IMR-90 (cell line): ENCODE data around the gene ITIH6. TPM values are rescaled to one million over a fixed set of nuclear protein-coding genes. Genes with fewer than 3 reads are reported as not detected.

Experiments
- ATAC-seq: fragments of 200-7000 bp; cut with Tn5 transposase; 2 replicates; pipeline ENCODE4 v1.9.1; 2020; ENCODE audit warnings: low read depth, mild to moderate bottlenecking, moderate library complexity
- BruUV-seq: library from RNA; stranded (reverse); fragments of 400-500 nt; replicated peaks from 2 replicates; lab custom pipeline; 2021; lab: Mats Ljungman, UMichigan
- CTCF ChIA-PET: fragments of 300-600 bp; formaldehyde crosslinking; extraction: SDS; loops from one replicate; lab custom pipeline; 2021; ENCODE audit warnings: antibody characterized with exemption; lab: Yijun Ruan, JAX
- POLR2A ChIA-PET: fragments of 300-600 bp; sonication (Branson Sonifier 250); formaldehyde crosslinking; loops from one replicate; lab custom pipeline; 2022; ENCODE audit warnings: antibody characterized with exemption; ENCODE audit not compliant: unreplicated experiment; lab: Charles Lee
- DNase-seq: peaks from one replicate; pipeline ENCODE4 v3.0.0; 2013
- H2AFZ ChIP-seq: replicated peaks from 2 replicates; pipeline ENCODE3; 2013; ENCODE audit warnings: low read length, mild to moderate bottlenecking; ENCODE audit not compliant: poor library complexity
- H2AK5ac ChIP-seq: 2 replicates; pipeline ENCODE4 v1.6.1; 2013; ENCODE audit warnings: low read depth, low read length, inconsistent platforms
- H2AK9ac ChIP-seq: replicated peaks from 2 replicates; pipeline ENCODE3; 2013; ENCODE audit warnings: mild to moderate bottlenecking, low read depth, low read length, moderate library complexity; ENCODE audit not compliant: poor library complexity
- H2BK120ac ChIP-seq: 2 replicates; pipeline ENCODE4 v1.6.1; 2013; ENCODE audit warnings: low read depth, low read length, inconsistent platforms
- H2BK15ac ChIP-seq: 3 replicates; pipeline ENCODE4 v1.6.1; 2013; ENCODE audit warnings: low read depth, low read length, inconsistent platforms
- H2BK20ac ChIP-seq: 2 replicates; pipeline ENCODE4 v1.6.1; 2013; ENCODE audit warnings: low read depth, mild to moderate bottlenecking, inconsistent platforms, low read length, moderate library complexity
- H2BK5ac ChIP-seq: 2 replicates; pipeline ENCODE4 v1.6.1; 2013; ENCODE audit warnings: mild to moderate bottlenecking, low read depth, low read length, inconsistent platforms; ENCODE audit not compliant: poor library complexity, severe bottlenecking
- H3K14ac ChIP-seq: replicated peaks from 2 replicates; pipeline ENCODE4 v1.6.1; 2013; ENCODE audit warnings: low read depth, low read length, inconsistent platforms
- H3K18ac ChIP-seq: 2 replicates; pipeline ENCODE4 v1.6.1; 2013; ENCODE audit warnings: low read depth, low read length, control low read depth
- H3K23ac ChIP-seq: 2 replicates; pipeline ENCODE4 v1.6.1; 2013; ENCODE audit warnings: low read depth, low read length, inconsistent platforms
- H3K27ac ChIP-seq: 2 replicates; pipeline ENCODE4 v1.5.1; 2013; ENCODE audit warnings: mild to moderate bottlenecking, control low read depth, low read length; ENCODE audit not compliant: insufficient read depth
- H3K27me3 ChIP-seq: 2 replicates; pipeline ENCODE4 v1.6.1; 2013; ENCODE audit warnings: low read length; ENCODE audit not compliant: control insufficient read depth, insufficient read depth
- H3K36me3 ChIP-seq: 2 replicates; pipeline ENCODE4 v1.6.1; 2013; ENCODE audit warnings: low read length, mixed read lengths; ENCODE audit not compliant: control insufficient read depth, insufficient read depth
- H3K4ac ChIP-seq: 2 replicates; pipeline ENCODE4 v1.6.1; 2013; ENCODE audit warnings: low read depth, low read length, inconsistent platforms
- H3K4me1 ChIP-seq: 2 replicates; pipeline ENCODE4 v1.6.1; 2013; ENCODE audit warnings: low read length, mixed read lengths; ENCODE audit not compliant: control insufficient read depth, insufficient read depth
- H3K4me2 ChIP-seq: 2 replicates; pipeline ENCODE4 v1.6.1; 2013; ENCODE audit warnings: low read depth, mild to moderate bottlenecking, control low read depth, low read length, moderate library complexity
- H3K4me3 ChIP-seq: 2 replicates; pipeline ENCODE4 v1.5.1; 2013; ENCODE audit warnings: low read depth, mild to moderate bottlenecking, control low read depth, low read length, moderate library complexity; ENCODE audit not compliant: insufficient read depth
- H3K56ac ChIP-seq: 2 replicates; pipeline ENCODE4 v1.6.1; 2013; ENCODE audit warnings: low read length, inconsistent platforms; ENCODE audit not compliant: insufficient read depth; ENCODE audit errors: extremely low read depth
- H3K79me1 ChIP-seq, 2 experiments: 2 replicates each; pipeline ENCODE4 v1.6.1; 2013; ENCODE audit warnings: low read length in 2 of 2, inconsistent platforms in 1 of 2, low read depth in 1 of 2
- H3K9ac ChIP-seq: 2 replicates; pipeline ENCODE4 v1.6.1; 2013; ENCODE audit warnings: low read depth, low read length, control low read depth
- H3K9me1 ChIP-seq: 2 replicates; pipeline ENCODE4 v1.6.1; 2013; ENCODE audit warnings: low read length, inconsistent platforms; ENCODE audit not compliant: insufficient read depth
- H3K9me3 ChIP-seq: 2 replicates; pipeline ENCODE4 v1.6.1; 2013; ENCODE audit warnings: low read length; ENCODE audit not compliant: control insufficient read depth, insufficient read depth
- H4K20me1 ChIP-seq: 2 replicates; pipeline ENCODE4 v1.6.1; 2013; ENCODE audit warnings: low read length, inconsistent platforms; ENCODE audit not compliant: insufficient read depth
- H4K5ac ChIP-seq: 2 replicates; pipeline ENCODE4 v1.6.1; 2013; ENCODE audit warnings: mild to moderate bottlenecking, low read depth, low read length, control low read depth
- H4K8ac ChIP-seq, 2 experiments: 2 replicates each; pipeline ENCODE4 v1.6.1; 2013; ENCODE audit warnings: low read depth in 2 of 2, low read length in 2 of 2, control low read depth in 1 of 2, inconsistent platforms in 1 of 2
- H4K91ac ChIP-seq: 2 replicates; pipeline ENCODE4 v1.6.1; 2013; ENCODE audit warnings: low read depth, low read length, inconsistent platforms; ENCODE audit not compliant: insufficient read depth
- CEBPB ChIP-seq: IDR thresholded peaks from 2 replicates; pipeline ENCODE4 v1.6.1; 2012; ENCODE audit warnings: low read depth, low read length, improper control_type of control experiment
- CHD1 ChIP-seq: IDR thresholded peaks from 2 replicates; pipeline ENCODE4 v1.6.1; 2012; ENCODE audit warnings: low read depth, low read length, improper control_type of control experiment
- MAZ ChIP-seq: IDR thresholded peaks from 2 replicates; pipeline ENCODE4 v1.6.1; 2012; ENCODE audit warnings: low read depth, mild to moderate bottlenecking, low read length, improper control_type of control experiment, moderate library complexity, borderline replicate concordance
- RAD21 ChIP-seq: IDR thresholded peaks from 2 replicates; pipeline ENCODE4 v1.6.1; 2012; ENCODE audit warnings: low read length, improper control_type of control experiment
- RCOR1 ChIP-seq: IDR thresholded peaks from 2 replicates; pipeline ENCODE4 v1.6.1; 2012; ENCODE audit warnings: mild to moderate bottlenecking, low read length, improper control_type of control experiment; ENCODE audit not compliant: insufficient replicate concordance
- RFX5 ChIP-seq: IDR thresholded peaks from 2 replicates; pipeline ENCODE4 v1.8.0; 2012; ENCODE audit warnings: low read depth, mild to moderate bottlenecking, low read length, moderate library complexity
- SMC3 ChIP-seq: fragments of 150-350 bp; IDR thresholded peaks from 2 replicates; pipeline ENCODE4 v1.6.1; 2016; ENCODE audit warnings: low read depth, mild to moderate bottlenecking, antibody characterized with exemption, low read length, moderate library complexity
- WGBS, 2 experiments: methylation state at CpG; one replicate each; pipeline versions ENCODE4 v1.1.5 to v1.1.7; 2013; ENCODE audit warnings: missing lambda C conversion rate in 2 of 2; ENCODE audit not compliant: insufficient read length in 1 of 2; ENCODE audit errors: extremely low coverage in 2 of 2; 5-methylcytosine and 5-hydroxymethylcytosine counted together
- dilution Hi-C: fragments of 300-500 bp; cut with HindIII; formaldehyde crosslinking; loops from one replicate; pipeline ENCODE4 v1.14.3; 2018; ENCODE audit warnings: low sequenced_read_pairs; ENCODE audit not compliant: unreplicated experiment
- in situ Hi-C: fragments of 300-500 bp; cut with MboI; formaldehyde crosslinking; loops from 3 replicates; pipeline ENCODE4 v1.14.3; 2019; ENCODE audit warnings: low sequenced_read_pairs, inconsistent platforms, mixed read lengths
- intact Hi-C: fragments of 100-400 bp; cut with micrococcal nuclease; formaldehyde crosslinking; loops from 2 replicates; pipeline ENCODE4 v1.10.0; 2022
- polyA plus RNA-seq, 3 experiments: library from polyadenylated mRNA; depleted of rRNA; stranded (reverse); fragments of >200 nt; gene quantifications; 2 replicates each; pipeline ENCODE4 v1.2.3, GENCODE V29; 2012; ENCODE audit warnings: low replicate concordance in 1 of 3
- total RNA-seq: library from RNA; depleted of rRNA; stranded (reverse); fragments of >200 nt; gene quantifications from 2 replicates; pipeline ENCODE4 v1.2.3, GENCODE V29; 2012
- TF ChIP-seq, protein P1 (sequence below): conservative IDR thresholded peaks from 2 replicates; pipeline ENCODE4 v1.5.1; 2012; ENCODE audit warnings: mild to moderate bottlenecking, low read depth, low read length, improper control_type of control experiment

The ITIH6 gene
- total and polyA plus RNA-seq, 2 of the 4 experiments (the other 2 are of a cell fraction), result not detected

DNA sequence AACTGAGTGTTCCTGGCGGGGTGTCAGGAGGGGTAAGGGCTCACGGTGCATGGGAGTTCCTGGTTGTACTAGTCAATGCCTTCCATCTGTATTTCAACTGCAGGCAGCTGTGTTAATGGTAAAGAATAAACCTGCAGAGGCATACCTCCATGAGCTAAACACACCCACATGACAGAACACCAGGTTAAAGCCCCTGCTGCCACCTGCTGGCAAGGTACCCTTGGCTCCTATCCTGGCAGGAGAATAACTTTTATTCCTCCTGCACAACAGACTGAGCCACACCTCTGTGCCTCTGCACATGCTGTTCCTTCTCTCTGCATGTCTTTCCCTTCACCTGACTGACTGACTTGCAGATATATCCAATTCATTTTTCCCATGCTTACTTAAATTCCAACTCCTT lies 11.1 kb downstream of the ITIH6 start:
- Histone ChIP-seq H3K4me3 (no peak overlapping the region), H3K4ac (no peak overlapping the region), H2BK20ac (no peak overlapping the region), H2BK120ac (no peak overlapping the region), H4K8ac (no peak overlapping the region), H3K9me3 (no peaks in the 10 kb centered on the region), H3K27me3 (peaks cover 6% of the 10 kb centered on the region), H2AK9ac (no peak overlapping the region), H3K56ac (no peak overlapping the region), H2AFZ (no peak overlapping the region), H3K18ac (no peak overlapping the region), H3K27ac (no peak overlapping the region), H3K4me1 (no peaks in the 10 kb centered on the region), H2BK15ac (no peak overlapping the region), H3K9ac (no peak overlapping the region), H3K23ac (no peak overlapping the region), H4K91ac (no peak overlapping the region), H3K9me1 (no peaks in the 10 kb centered on the region), H2AK5ac (no peak overlapping the region), H3K14ac (no peak overlapping the region), H4K20me1 (no peaks in the 10 kb centered on the region), H3K79me1 (no peaks in the 10 kb centered on the region), H2BK5ac (no peak overlapping the region), H3K4me2 (no peak overlapping the region), H3K36me3 (no peaks in the 10 kb centered on the region), H4K5ac (no peak overlapping the region)
- DNase-seq (no peak), ATAC-seq (no peak)
- intact Hi-C loops (no loop called here), dilution Hi-C loops (no loop called here), in situ Hi-C loops (no loop called here)
- ChIA-PET POLR2A (no interaction called here), CTCF (no interaction called here)
- TF ChIP-seq RCOR1 (no peak), MAZ (no peak), CEBPB (no peak), SMC3 (no peak), RAD21 (no peak), CHD1 (no peak), RFX5 (no peak)
- TF ChIP-seq, protein P1, sequence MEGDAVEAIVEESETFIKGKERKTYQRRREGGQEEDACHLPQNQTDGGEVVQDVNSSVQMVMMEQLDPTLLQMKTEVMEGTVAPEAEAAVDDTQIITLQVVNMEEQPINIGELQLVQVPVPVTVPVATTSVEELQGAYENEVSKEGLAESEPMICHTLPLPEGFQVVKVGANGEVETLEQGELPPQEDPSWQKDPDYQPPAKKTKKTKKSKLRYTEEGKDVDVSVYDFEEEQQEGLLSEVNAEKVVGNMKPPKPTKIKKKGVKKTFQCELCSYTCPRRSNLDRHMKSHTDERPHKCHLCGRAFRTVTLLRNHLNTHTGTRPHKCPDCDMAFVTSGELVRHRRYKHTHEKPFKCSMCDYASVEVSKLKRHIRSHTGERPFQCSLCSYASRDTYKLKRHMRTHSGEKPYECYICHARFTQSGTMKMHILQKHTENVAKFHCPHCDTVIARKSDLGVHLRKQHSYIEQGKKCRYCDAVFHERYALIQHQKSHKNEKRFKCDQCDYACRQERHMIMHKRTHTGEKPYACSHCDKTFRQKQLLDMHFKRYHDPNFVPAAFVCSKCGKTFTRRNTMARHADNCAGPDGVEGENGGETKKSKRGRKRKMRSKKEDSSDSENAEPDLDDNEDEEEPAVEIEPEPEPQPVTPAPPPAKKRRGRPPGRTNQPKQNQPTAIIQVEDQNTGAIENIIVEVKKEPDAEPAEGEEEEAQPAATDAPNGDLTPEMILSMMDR, result no peak
- WGBS, 2 experiments, result no CpG with 5 or more reads among the region's 2 CpGs
- no TSS peak for BruUV-seq
